Measurements from ENCODE around the gene MED8. TPM values are rescaled to one million over a fixed set of nuclear protein-coding genes. Genes with fewer than 3 reads are reported as not detected.

The MED8 gene
- total RNA-seq, 1 experiment from 2014 or later, result 36.0 TPM

GRCh38 chr1:43351421-43352350 is 37.9 kb downstream of the MED8 start:
- Histone ChIP-seq H3K9me3 (ENCODE audit: control insufficient read depth in 1 of 2, insufficient read depth in 1 of 2, low read depth in 1 of 2, low read length in 2 of 2) (no peaks in the 10 kb centered on the region), H3K4me3 (replicated peaks in 1 of 2; ENCODE audit: low read depth in 1 of 2, low read length in 2 of 2) (no peak overlapping the region), H3K9me2 (ENCODE audit: insufficient read depth) (no peaks in the 10 kb centered on the region), H4K20me1 (ENCODE audit: insufficient read depth) (no peaks in the 10 kb centered on the region), H3K4me1 (ENCODE audit: control insufficient read depth in 1 of 2, insufficient read depth in 2 of 2, low read length in 2 of 2) (peaks cover 17 to 38% of the 10 kb centered on the region in 2 experiments), H3K36me3 (ENCODE audit: control insufficient read depth in 1 of 2, insufficient read depth in 2 of 2, low read length in 2 of 2) (no peaks in the 10 kb centered on the region), H3K4me2 (ENCODE audit: low read length) (no peak overlapping the region), H2AFZ (ENCODE audit: low read depth, low read length, poor library complexity, severe bottlenecking) (no peak overlapping the region), H3K79me2 (ENCODE audit: insufficient read depth, low read length) (no peaks in the 10 kb centered on the region), H3K9ac (ENCODE audit: low read length) (no peak overlapping the region), H3K27ac (ENCODE audit: low read depth, low read length) (no peak overlapping the region), H3K27me3 (ENCODE audit: insufficient read depth, low read length) (no peaks in the 10 kb centered on the region)
- DNase-seq (ENCODE audit: low read depth, low spot score) (no peak), ATAC-seq (no peak)
- CTCF ChIA-PET, result no interaction called here
- intact Hi-C loops (cut with micrococcal nuclease), result no loop called here
- no TSS peak for BruUV-seq (replicated peaks)
- RAD21 ChIA-PET (ENCODE audit: low non-redundant PET in 1 of 2, low total read pairs in 2 of 2, uncharacterized antibody in 2 of 2, unreplicated experiment in 2 of 2), result no interaction called here
- 0 out of 2 replicates have a peak, but pooled peaks have one; percentile 14 for TF ChIP-seq POLR2AphosphoS5 (IDR thresholded peaks at IDR 0.05; ENCODE audit: low read depth, low read length)
- no peak for TF ChIP-seq EZH2phosphoT487 (IDR thresholded peaks at IDR 0.05; ENCODE audit: borderline replicate concordance)
- POLR2A ChIA-PET, result no interaction called here

DNA sequence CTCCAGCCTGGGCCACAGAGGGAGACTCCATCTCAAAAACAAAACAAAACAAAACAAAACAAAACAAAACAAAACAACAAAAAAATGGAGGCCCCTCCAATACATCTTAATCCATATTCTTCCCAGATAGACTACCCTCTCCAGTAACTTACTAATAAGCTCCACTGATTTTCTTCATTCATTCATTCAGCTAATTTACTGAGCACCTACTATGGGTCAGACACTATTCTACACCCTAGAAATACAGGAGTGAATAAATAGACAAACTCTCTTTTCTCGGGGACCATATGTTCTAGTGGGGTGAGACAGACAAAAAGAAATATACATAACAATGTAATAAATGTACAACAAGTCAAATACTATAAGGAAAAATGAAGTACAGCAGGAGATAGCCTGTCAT is 38.6 kb downstream of the MED8 start:
- H3K4me2 ChIP-seq (ENCODE audit: low read length), result no peak overlapping the region
- H3K9me2 ChIP-seq (ENCODE audit: insufficient read depth), result no peaks in the 10 kb centered on the region
- no peak overlapping the region for H3K4me3 ChIP-seq (replicated peaks in 1 of 2; ENCODE audit: low read depth in 1 of 2, low read length in 2 of 2)
- RAD21 ChIA-PET (ENCODE audit: low non-redundant PET in 1 of 2, low total read pairs in 2 of 2, uncharacterized antibody in 2 of 2, unreplicated experiment in 2 of 2), result no interaction called here
- H3K36me3 ChIP-seq (ENCODE audit: control insufficient read depth in 1 of 2, insufficient read depth in 2 of 2, low read length in 2 of 2), result no peaks in the 10 kb centered on the region
- ATAC-seq (no peak), DNase-seq (ENCODE audit: low read depth, low spot score) (no peak)
- no peak overlapping the region for H3K9ac ChIP-seq (ENCODE audit: low read length)
- POLR2A ChIA-PET, result interaction anchor here (0.9 kb wide), 1 partner anchor 8 kb away, joined by 3 read pairs; the partner anchor contains the start of gene CDC20
- no TSS peak for BruUV-seq (replicated peaks)
- TF ChIP-seq SIN3A (IDR thresholded peaks at IDR 0.05; ENCODE audit: low read depth), result no peak
- TF ChIP-seq CBX3 (IDR thresholded peaks at IDR 0.05; ENCODE audit: low read depth), result no peak
- TF ChIP-seq SRF (IDR thresholded peaks at IDR 0.05; ENCODE audit: low read depth), result no peak
- no peak for TF ChIP-seq POLR2AphosphoS5 (IDR thresholded peaks at IDR 0.05; ENCODE audit: low read depth, low read length)
- TF ChIP-seq CTCF (IDR thresholded peaks at IDR 0.05 in 2 of 3, conservative IDR thresholded peaks at IDR 0.05 in 1 of 3; ENCODE audit: borderline replicate concordance in 1 of 3, insufficient read depth in 1 of 3, low read depth in 2 of 3, low read length in 2 of 3), result no peak
- TF ChIP-seq EZH2 (IDR thresholded peaks at IDR 0.05), result no peak
- TF ChIP-seq JUND (IDR thresholded peaks at IDR 0.05), result no peak
- no peak for TF ChIP-seq ELF1 (IDR thresholded peaks at IDR 0.05; ENCODE audit: borderline replicate concordance, low read depth)
- no peak for TF ChIP-seq YY1 (IDR thresholded peaks at IDR 0.05; ENCODE audit: extremely low read depth, insufficient replicate concordance, low read depth, low read length)
- intact Hi-C loops (cut with micrococcal nuclease), result no loop called here
- no peaks in the 10 kb centered on the region for H3K27me3 ChIP-seq (ENCODE audit: insufficient read depth, low read length)
- no peak overlapping the region for H3K27ac ChIP-seq (ENCODE audit: low read depth, low read length)
- H3K4me1 ChIP-seq (ENCODE audit: control insufficient read depth in 1 of 2, insufficient read depth in 2 of 2, low read length in 2 of 2), result peaks cover 17 to 45% of the 10 kb centered on the region in 2 experiments
- no peaks in the 10 kb centered on the region for H4K20me1 ChIP-seq (ENCODE audit: insufficient read depth)
- no peak overlapping the region for H2AFZ ChIP-seq (ENCODE audit: low read depth, low read length, poor library complexity, severe bottlenecking)
- CTCF ChIA-PET, result no interaction called here
- H3K9me3 ChIP-seq (ENCODE audit: control insufficient read depth in 1 of 2, insufficient read depth in 1 of 2, low read depth in 1 of 2, low read length in 2 of 2), result no peaks in the 10 kb centered on the region
- no peaks in the 10 kb centered on the region for H3K79me2 ChIP-seq (ENCODE audit: insufficient read depth, low read length)

Data from HCT116 (cell line).